Endothelial cell (in vitro differentiated cells): ENCODE results near the gene LAPTM5. TPM values are rescaled to one million over a fixed set of nuclear protein-coding genes. Genes with fewer than 3 reads are reported as not detected.

Experiments used
- DNase-seq: peaks from one replicate; pipeline ENCODE4 v3.0.0; 2021; ENCODE audit warnings: low spot score
- H3K27ac Mint-ChIP-seq: one replicate; pipeline ENCODE4 v1.8.0; 2021; ENCODE audit warnings: mixed read lengths, inconsistent platforms; ENCODE audit not compliant: unreplicated experiment
- H3K27me3 Mint-ChIP-seq: one replicate; pipeline ENCODE4 v1.8.0; 2021; ENCODE audit warnings: mild to moderate bottlenecking, moderate library complexity, mixed read lengths, inconsistent platforms; ENCODE audit not compliant: unreplicated experiment
- H3K36me3 Mint-ChIP-seq: one replicate; pipeline ENCODE4 v1.8.0; 2021; ENCODE audit warnings: mild to moderate bottlenecking, low read depth, mixed read lengths, inconsistent platforms; ENCODE audit not compliant: unreplicated experiment
- H3K4me1 Mint-ChIP-seq: one replicate; pipeline ENCODE4 v1.8.0; 2021; ENCODE audit warnings: mild to moderate bottlenecking, mixed read lengths, inconsistent platforms; ENCODE audit not compliant: unreplicated experiment
- H3K4me3 Mint-ChIP-seq: one replicate; pipeline ENCODE4 v1.8.0; 2021; ENCODE audit warnings: mild to moderate bottlenecking, mixed read lengths, inconsistent platforms; ENCODE audit not compliant: unreplicated experiment
- H3K9me3 Mint-ChIP-seq: one replicate; pipeline ENCODE4 v1.8.0; 2021; ENCODE audit warnings: mixed read lengths, inconsistent platforms; ENCODE audit not compliant: unreplicated experiment
- CTCF ChIP-seq: fragments of 200-600 bp; sonication (generic); IDR thresholded peaks from one replicate; pipeline ENCODE4 v1.5.0; 2021; ENCODE audit warnings: antibody characterized with exemption; ENCODE audit not compliant: unreplicated experiment
- total RNA-seq: library from RNA; stranded (reverse); fragmentation: NEBNext Ultra II Directional; extraction: Animal tissue kit (Norgen Biotek cat#: 25700); gene quantifications from one replicate; pipeline ENCODE4 v1.2.1, GENCODE V29; 2021; ENCODE audit not compliant: unreplicated experiment

Gene LAPTM5
- total RNA-seq, 1 donor from 2014 or later: 80.5 TPM

- peak; percentile 88 for DNase-seq
- peaks cover 3% of the 10 kb centered on the region for H3K27me3 Mint-ChIP-seq
- peak; percentile 85 for TF ChIP-seq CTCF
- H3K4me3 Mint-ChIP-seq: no peak overlapping the region
- no peak overlapping the region for H3K27ac Mint-ChIP-seq
- peaks cover 10% of the 10 kb centered on the region for H3K4me1 Mint-ChIP-seq
- H3K36me3 Mint-ChIP-seq: no peaks in the 10 kb centered on the region
- no peaks in the 10 kb centered on the region for H3K9me3 Mint-ChIP-seq
These were observed 25.0 kb upstream of the LAPTM5 start for GRCh38 chr1:30782361-30783255.

GRCh38 chr1:30781906-30782305 is 24.3 kb upstream of the LAPTM5 start:
- Mint-ChIP-seq H3K27ac (no peak overlapping the region), H3K36me3 (no peaks in the 10 kb centered on the region), H3K4me1 (peaks cover 7% of the 10 kb centered on the region), H3K27me3 (peaks cover 2% of the 10 kb centered on the region), H3K4me3 (no peak overlapping the region), H3K9me3 (no peaks in the 10 kb centered on the region)
- no peak for DNase-seq
- no peak for TF ChIP-seq CTCF

GRCh38 chr1:30780409-30780808 is 22.8 kb upstream of the LAPTM5 start:
- H3K4me3 Mint-ChIP-seq: no peak overlapping the region
- no peak overlapping the region for H3K27ac Mint-ChIP-seq

GRCh38 chr1:30779294-30780071 is 21.9 kb upstream of the LAPTM5 start:
- H3K36me3 Mint-ChIP-seq: no peaks in the 10 kb centered on the region

More at GRCh38 chr1:30780409-30780808, 22.8 kb upstream of the LAPTM5 start:
- peaks cover 2% of the 10 kb centered on the region for H3K27me3 Mint-ChIP-seq
- H3K36me3 Mint-ChIP-seq: no peaks in the 10 kb centered on the region
- H3K4me1 Mint-ChIP-seq: peaks cover 5% of the 10 kb centered on the region
- no peaks in the 10 kb centered on the region for H3K9me3 Mint-ChIP-seq
- TF ChIP-seq CTCF: no peak
- DNase-seq: no peak

More at GRCh38 chr1:30779294-30780071, 21.9 kb upstream of the LAPTM5 start:
- DNase-seq: peak; percentile 95
- TF ChIP-seq CTCF: peak; percentile 100
- peaks cover 2% of the 10 kb centered on the region for H3K27me3 Mint-ChIP-seq
- no peak overlapping the region for H3K4me3 Mint-ChIP-seq
- no peaks in the 10 kb centered on the region for H3K9me3 Mint-ChIP-seq
- peaks cover 5% of the 10 kb centered on the region for H3K4me1 Mint-ChIP-seq
- H3K27ac Mint-ChIP-seq: no peak overlapping the region
